HG02885 (cell line): ENCODE measurements around the gene EPB41L4B.
"Not testable (repeated sequence)": the region's sequence is repeated elsewhere in the genome, so short reads cannot be mapped to it uniquely, and the experiment has no call there.

Experiments
- ATAC-seq: cut with Tn5 transposase; IDR thresholded peaks from one replicate; pipeline ENCODE4 v1.9.1; 2021; ENCODE audit warnings: mild to moderate bottlenecking; ENCODE audit not compliant: unreplicated experiment, poor library complexity

Gene EPB41L4B

GRCh38 chr9:109302606-109303005 lies 18.3 kb downstream of the EPB41L4B start:
- no peak for ATAC-seq

GRCh38 chr9:109301012-109301411 lies 19.8 kb downstream of the EPB41L4B start:
- ATAC-seq: no peak

GRCh38 chr9:109299891-109300290 lies 21.0 kb downstream of the EPB41L4B start:
- no peak for ATAC-seq

- ATAC-seq: no peak
Observed at GRCh38 chr9:109297899-109298298, 23.0 kb downstream of the EPB41L4B start.

GRCh38 chr9:109295221-109296130 lies 25.4 kb downstream of the EPB41L4B start:
- ATAC-seq: no peak

GRCh38 chr9:109290385-109290784 lies 30.5 kb downstream of the EPB41L4B start:
- ATAC-seq: no peak

- ATAC-seq: no peak
Observed at GRCh38 chr9:109289931-109290330, 30.9 kb downstream of the EPB41L4B start.

- ATAC-seq: no peak
Observed at GRCh38 chr9:109289186-109289585, 31.7 kb downstream of the EPB41L4B start.

GRCh38 chr9:109286981-109287380 lies 33.9 kb downstream of the EPB41L4B start:
- ATAC-seq: no peak

GRCh38 chr9:109286571-109286977 lies 34.3 kb downstream of the EPB41L4B start:
- no peak for ATAC-seq

- ATAC-seq: not testable (repeated sequence)
Observed at GRCh38 chr9:109283672-109284071, 37.2 kb downstream of the EPB41L4B start.

GRCh38 chr9:109283012-109283411 lies 37.8 kb downstream of the EPB41L4B start:
- ATAC-seq: no peak

GRCh38 chr9:109282302-109282701 lies 38.6 kb downstream of the EPB41L4B start:
- ATAC-seq: no peak

GRCh38 chr9:109281518-109281917 lies 39.3 kb downstream of the EPB41L4B start:
- ATAC-seq: no peak

- ATAC-seq: no peak
Observed at GRCh38 chr9:109278848-109279247, 42.0 kb downstream of the EPB41L4B start.

GRCh38 chr9:109278216-109278615 lies 42.6 kb downstream of the EPB41L4B start:
- ATAC-seq: no peak

GRCh38 chr9:109277451-109277850 lies 43.4 kb downstream of the EPB41L4B start:
- no peak for ATAC-seq

GRCh38 chr9:109276469-109277440 lies 44.1 kb downstream of the EPB41L4B start:
- ATAC-seq: no peak

GRCh38 chr9:109274884-109275730 lies 45.8 kb downstream of the EPB41L4B start:
- no peak for ATAC-seq

GRCh38 chr9:109273869-109274268 lies 47.0 kb downstream of the EPB41L4B start:
- ATAC-seq: no peak
